Immature natural killer cell (primary cell): ENCODE measurements around the gene THSD4. TPM values are rescaled to one million over a fixed set of nuclear protein-coding genes. Genes with fewer than 3 reads are reported as not detected.

ENCODE experiments used
- DNase-seq, 3 donors: peaks; one replicate each; pipeline ENCODE4 v3.0.0; 2022; ENCODE audit warnings: mixed read lengths in 1 of 3
- H3K27ac Mint-ChIP-seq, 6 donors: one replicate each; pipeline ENCODE4 v1.8.0; 2020; ENCODE audit warnings: mixed read lengths in 6 of 6, mild to moderate bottlenecking in 5 of 6, inconsistent platforms in 4 of 6, moderate library complexity in 3 of 6
- H3K27me3 Mint-ChIP-seq, 3 donors: one replicate each; pipeline ENCODE4 v1.8.0; 2020 to 2021; ENCODE audit warnings: low read depth in 3 of 3, mild to moderate bottlenecking in 3 of 3, mixed read lengths in 3 of 3, moderate library complexity in 3 of 3, inconsistent platforms in 1 of 3
- H3K36me3 Mint-ChIP-seq, 3 donors: one replicate each; pipeline ENCODE4 v1.8.0; 2020; ENCODE audit warnings: mixed read lengths in 3 of 3, inconsistent platforms in 2 of 3, mild to moderate bottlenecking in 2 of 3
- H3K4me1 Mint-ChIP-seq, 2 donors: one replicate each; pipeline ENCODE4 v1.8.0; 2020; ENCODE audit warnings: inconsistent platforms in 2 of 2, mild to moderate bottlenecking in 2 of 2, mixed read lengths in 2 of 2, moderate library complexity in 1 of 2
- H3K4me3 Mint-ChIP-seq, 5 donors: one replicate each; pipeline ENCODE4 v1.8.0; 2020; ENCODE audit warnings: mild to moderate bottlenecking in 5 of 5, mixed read lengths in 5 of 5, inconsistent platforms in 3 of 5, moderate library complexity in 3 of 5
- H3K9me3 Mint-ChIP-seq, 6 donors: one replicate each; pipeline ENCODE4 v1.8.0; 2020; ENCODE audit warnings: mild to moderate bottlenecking in 6 of 6, mixed read lengths in 6 of 6, inconsistent platforms in 4 of 6, moderate library complexity in 3 of 6
- polyA plus RNA-seq, 3 donors: library from polyadenylated mRNA; unstranded; fragments of 300-500 nt; fragmentation: Illumina TruSeq; gene quantifications; one replicate each; pipeline ENCODE4 v1.2.3, GENCODE V29; 2021

THSD4 gene
- polyA plus RNA-seq, 3 donors from 2014 or later: not detected

DNA sequence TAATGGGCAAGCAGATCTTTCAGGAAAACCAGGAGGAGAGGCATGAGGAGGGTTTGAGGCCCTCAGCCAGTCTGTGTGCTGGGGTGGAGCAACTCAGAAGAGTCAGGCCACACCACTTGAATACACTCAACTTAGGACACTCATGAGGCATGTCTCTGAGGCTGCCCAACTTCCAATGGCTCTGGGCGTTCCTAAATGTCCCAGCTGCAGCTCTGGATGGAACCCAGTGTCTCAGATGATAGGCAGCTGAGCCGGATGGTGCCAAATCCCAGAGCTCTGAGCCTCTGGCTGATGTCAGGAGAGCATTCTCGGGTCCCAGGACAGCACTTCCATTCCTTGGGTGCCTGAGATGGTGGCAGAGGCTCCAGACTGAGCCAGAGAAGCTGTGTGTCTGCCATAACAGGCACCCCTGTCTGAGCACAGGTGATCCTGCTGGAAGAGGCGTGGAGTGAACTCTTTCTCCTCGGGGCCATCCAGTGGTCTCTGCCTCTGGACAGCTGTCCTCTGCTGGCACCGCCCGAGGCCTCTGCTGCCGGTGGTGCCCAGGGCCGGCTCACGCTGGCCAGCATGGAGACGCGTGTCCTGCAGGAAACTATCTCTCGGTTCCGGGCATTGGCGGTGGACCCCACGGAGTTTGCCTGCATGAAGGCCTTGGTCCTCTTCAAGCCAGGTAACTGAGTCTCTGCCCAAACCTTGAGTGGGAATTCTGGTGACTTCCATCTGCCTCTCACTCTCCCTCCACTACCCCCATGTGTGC is 697.9 kb downstream of the THSD4 start:
- Mint-ChIP-seq H3K4me1 (no peaks in the 10 kb centered on the region), H3K27me3 (peaks cover 0 to 5% (median 0%) of the 10 kb centered on the region in 3 donors), H3K36me3 (peaks cover 0 to under 1% (median 0%) of the 10 kb centered on the region in 3 donors), H3K4me3 (no peak overlapping the region), H3K9me3 (no peaks in the 10 kb centered on the region), H3K27ac (no peak overlapping the region)
- DNase-seq: no peak

DNA sequence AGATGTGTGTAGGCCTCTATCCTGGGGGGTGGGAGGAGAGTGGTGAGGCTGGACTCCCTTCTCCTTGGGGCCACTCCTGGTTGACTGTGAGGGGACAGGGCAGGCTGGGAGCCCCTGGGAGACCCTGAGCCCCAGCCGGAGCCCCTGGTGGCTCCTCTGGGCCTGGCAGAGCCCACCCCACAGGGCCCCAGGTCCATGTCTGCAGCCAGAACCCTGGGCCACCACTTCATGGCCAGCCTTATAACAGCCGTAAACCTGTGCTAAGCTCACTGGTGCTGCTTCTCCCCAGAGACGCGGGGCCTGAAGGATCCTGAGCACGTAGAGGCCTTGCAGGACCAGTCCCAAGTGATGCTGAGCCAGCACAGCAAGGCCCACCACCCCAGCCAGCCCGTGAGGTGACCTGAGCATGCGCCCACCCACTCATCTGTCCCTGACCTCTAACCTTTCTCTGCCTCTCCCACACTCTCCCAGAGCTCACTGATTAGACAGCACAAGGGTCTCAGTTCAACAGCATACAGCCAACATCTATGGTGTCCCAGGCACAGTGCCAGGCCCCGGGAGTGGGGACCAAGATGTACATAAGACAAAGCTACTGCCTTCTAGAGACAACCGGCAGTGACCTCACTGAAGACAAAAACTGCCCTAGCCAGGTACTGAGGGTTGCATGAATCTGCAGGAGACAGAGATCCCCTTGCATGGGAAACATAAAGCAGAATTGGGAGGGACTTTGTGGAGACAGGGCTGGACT is 698.6 kb downstream of the THSD4 start:
- Mint-ChIP-seq H3K9me3 (no peaks in the 10 kb centered on the region), H3K4me1 (no peaks in the 10 kb centered on the region), H3K27me3 (peaks cover 0 to 5% (median 0%) of the 10 kb centered on the region in 3 donors), H3K27ac (no peak overlapping the region), H3K36me3 (peaks cover 0 to 7% (median 0%) of the 10 kb centered on the region in 3 donors), H3K4me3 (no peak overlapping the region)
- DNase-seq: no peak

DNA sequence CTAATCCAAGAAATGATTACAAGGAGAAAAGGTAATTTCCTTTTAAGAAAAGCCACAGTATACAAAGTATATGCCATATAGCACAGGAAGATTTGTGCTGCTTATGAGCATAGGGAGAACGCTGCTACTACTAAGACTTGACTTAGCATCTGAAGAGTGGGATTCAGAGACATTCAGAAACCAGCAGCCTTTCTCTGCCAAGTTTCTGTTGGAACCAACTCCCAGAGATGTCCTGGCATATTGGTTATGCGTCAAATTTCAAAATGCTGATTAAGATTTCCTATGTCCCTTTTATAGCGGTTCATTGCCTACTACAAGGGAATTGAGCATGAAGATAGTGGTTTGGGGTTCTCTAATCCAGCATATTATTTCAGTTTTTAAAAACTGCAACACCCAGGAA is 700.0 kb downstream of the THSD4 start:
- no peaks in the 10 kb centered on the region for H3K4me1 Mint-ChIP-seq
- H3K27ac Mint-ChIP-seq: no peak overlapping the region
- H3K9me3 Mint-ChIP-seq: peaks cover 0 to 5% (median 3%) of the 10 kb centered on the region in 6 donors
- H3K27me3 Mint-ChIP-seq: peaks cover 0 to 3% (median 0%) of the 10 kb centered on the region in 3 donors
- H3K4me3 Mint-ChIP-seq: no peak overlapping the region
- DNase-seq: no peak
- H3K36me3 Mint-ChIP-seq: peaks cover 0 to 8% (median 2%) of the 10 kb centered on the region in 3 donors

DNA sequence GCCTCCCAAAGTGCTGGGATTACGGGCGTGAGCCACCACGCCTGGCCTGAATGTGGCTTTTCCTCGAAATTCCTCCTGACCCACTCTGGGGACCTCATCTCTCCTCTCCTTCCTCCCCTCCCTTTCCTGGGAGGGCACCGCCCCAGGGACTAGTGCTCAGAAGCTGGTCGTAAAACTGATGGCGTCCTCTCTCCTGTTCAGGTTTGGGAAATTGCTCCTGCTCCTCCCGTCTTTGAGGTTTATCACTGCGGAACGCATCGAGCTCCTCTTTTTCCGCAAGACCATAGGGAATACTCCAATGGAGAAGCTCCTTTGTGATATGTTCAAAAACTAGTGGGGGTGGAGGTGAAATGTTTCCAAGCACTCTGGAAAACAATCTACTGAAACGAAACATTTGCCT is 702.1 kb downstream of the THSD4 start:
- DNase-seq: no peak
- Mint-ChIP-seq H3K4me3 (no peak overlapping the region), H3K27ac (no peak overlapping the region), H3K27me3 (peaks cover 0 to 3% (median 0%) of the 10 kb centered on the region in 3 donors), H3K4me1 (no peaks in the 10 kb centered on the region), H3K9me3 (peaks cover 6 to 22% (median 15%) of the 10 kb centered on the region in 6 donors), H3K36me3 (peaks cover 6 to 21% (median 18%) of the 10 kb centered on the region in 3 donors)

DNA sequence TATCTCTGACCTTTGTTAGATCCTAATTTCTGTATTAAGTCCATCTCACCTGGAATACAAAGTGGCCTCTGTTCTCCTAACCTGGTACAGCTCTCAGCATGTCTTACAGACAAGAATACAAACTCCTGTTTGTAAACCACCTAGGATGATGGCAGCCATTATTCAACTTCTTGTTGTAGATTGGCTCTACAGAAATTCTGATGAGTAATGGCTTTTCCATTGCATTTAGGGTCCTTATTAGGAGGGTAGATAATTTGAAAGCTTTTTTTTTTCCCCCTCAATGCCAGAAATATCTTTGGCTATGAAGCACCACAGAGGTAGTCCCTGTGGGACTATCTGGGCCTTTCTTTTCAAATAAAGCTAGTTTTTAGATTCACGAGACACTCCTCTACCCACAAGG is 704.9 kb downstream of the THSD4 start:
- peaks cover 0 to 3% (median 2%) of the 10 kb centered on the region in 3 donors for H3K27me3 Mint-ChIP-seq
- no peak overlapping the region for H3K27ac Mint-ChIP-seq
- no peak for DNase-seq
- no peak overlapping the region for H3K4me3 Mint-ChIP-seq
- H3K9me3 Mint-ChIP-seq: peaks cover 8 to 33% (median 20%) of the 10 kb centered on the region in 6 donors
- H3K36me3 Mint-ChIP-seq: peaks cover 24 to 48% (median 44%) of the 10 kb centered on the region in 3 donors
- H3K4me1 Mint-ChIP-seq: no peaks in the 10 kb centered on the region

DNA sequence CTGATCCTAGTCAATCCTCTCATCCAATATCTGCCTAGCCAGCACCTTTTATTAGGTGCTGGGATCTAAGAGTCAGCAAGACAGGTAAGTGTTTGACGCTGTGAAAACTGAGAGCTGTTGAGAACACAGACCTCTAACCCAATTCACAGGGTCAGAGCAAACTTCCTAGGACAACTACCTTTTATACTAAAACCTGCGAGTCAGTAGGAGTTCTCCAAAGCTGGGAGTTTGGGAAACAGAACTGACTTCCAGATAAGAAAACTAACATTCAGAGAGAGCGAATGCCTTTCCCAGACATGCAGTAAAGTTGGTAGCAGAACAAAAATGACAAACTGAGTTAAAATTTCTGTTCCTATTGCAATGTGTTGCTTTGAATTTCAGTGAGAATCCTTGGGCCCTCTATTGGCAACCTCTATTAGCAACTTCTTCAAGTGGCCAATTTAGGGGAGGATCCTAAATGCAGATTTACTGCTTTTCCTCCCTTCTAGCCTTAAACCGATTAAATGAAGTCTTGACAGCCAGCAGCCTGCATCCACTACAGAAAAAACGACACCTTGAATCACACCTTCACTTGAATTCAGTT is 706.4 kb downstream of the THSD4 start:
- H3K36me3 Mint-ChIP-seq: peaks cover 31 to 62% (median 48%) of the 10 kb centered on the region in 3 donors
- H3K27me3 Mint-ChIP-seq: peaks cover 0 to 3% (median 2%) of the 10 kb centered on the region in 3 donors
- H3K9me3 Mint-ChIP-seq: peaks cover 8 to 33% (median 20%) of the 10 kb centered on the region in 6 donors
- DNase-seq: no peak
- no peak overlapping the region for H3K27ac Mint-ChIP-seq
- H3K4me3 Mint-ChIP-seq: no peak overlapping the region
- no peaks in the 10 kb centered on the region for H3K4me1 Mint-ChIP-seq

DNA sequence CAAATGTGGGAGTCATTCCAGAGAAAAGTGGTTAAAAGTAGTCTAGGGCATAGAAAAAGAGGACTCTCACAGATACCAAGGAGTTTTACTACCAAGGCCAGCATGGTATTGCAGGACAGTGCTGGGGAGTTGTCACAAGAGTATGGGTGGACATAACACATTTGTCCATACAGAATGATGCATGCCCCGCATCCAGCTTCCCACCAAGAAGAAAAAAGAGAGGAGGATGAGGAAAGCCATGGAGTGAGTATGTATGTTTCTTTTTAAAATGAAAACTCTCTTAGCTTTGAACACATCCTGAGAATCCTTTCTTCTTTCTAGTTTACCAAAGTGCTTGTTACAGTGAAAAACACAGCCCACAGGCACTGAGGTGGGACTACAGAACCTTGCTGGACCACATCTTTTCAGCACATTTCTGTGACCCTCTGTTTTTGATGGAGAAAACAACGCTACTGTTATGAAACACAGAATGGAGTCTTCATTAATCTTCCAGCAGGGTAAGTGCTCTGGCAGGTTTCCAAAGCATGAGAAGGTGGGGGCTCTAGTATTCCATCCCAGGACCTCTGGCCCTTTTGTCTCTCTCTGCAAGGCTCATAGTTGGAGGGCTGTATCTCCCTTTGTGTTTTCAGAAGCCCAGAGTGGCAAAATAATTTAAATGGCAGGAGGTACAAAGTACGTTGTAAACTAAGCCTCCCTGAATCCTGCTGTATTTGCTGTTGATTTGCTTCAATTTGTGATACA is 707.8 kb downstream of the THSD4 start:
- DNase-seq: no peak
- peaks cover 0 to 2% (median 0%) of the 10 kb centered on the region in 3 donors for H3K27me3 Mint-ChIP-seq
- peaks cover 42 to 71% (median 62%) of the 10 kb centered on the region in 3 donors for H3K36me3 Mint-ChIP-seq
- peaks cover 8 to 33% (median 20%) of the 10 kb centered on the region in 6 donors for H3K9me3 Mint-ChIP-seq
- no peak overlapping the region for H3K27ac Mint-ChIP-seq
- no peak overlapping the region for H3K4me3 Mint-ChIP-seq
- no peaks in the 10 kb centered on the region for H3K4me1 Mint-ChIP-seq

DNA sequence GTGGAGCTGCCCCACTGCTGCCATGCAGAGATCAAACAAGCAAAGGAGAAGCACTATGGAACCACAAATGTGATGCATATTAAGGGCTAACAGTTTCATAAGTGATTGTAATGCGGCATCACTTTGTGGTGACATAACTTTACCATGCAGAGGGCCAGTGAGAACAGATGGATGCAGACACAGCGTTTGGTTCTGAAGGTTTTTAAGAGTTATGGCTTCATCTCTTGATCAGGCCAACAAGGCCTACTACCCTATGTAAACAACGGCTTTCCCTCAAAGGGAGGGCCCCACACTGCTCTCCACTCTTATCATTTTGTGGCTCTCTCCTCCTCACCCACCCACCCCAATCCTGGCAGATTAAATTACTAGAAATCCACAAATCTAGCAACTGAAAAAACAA is 708.5 kb downstream of the THSD4 start:
- peaks cover 8 to 33% (median 20%) of the 10 kb centered on the region in 6 donors for H3K9me3 Mint-ChIP-seq

DNA sequence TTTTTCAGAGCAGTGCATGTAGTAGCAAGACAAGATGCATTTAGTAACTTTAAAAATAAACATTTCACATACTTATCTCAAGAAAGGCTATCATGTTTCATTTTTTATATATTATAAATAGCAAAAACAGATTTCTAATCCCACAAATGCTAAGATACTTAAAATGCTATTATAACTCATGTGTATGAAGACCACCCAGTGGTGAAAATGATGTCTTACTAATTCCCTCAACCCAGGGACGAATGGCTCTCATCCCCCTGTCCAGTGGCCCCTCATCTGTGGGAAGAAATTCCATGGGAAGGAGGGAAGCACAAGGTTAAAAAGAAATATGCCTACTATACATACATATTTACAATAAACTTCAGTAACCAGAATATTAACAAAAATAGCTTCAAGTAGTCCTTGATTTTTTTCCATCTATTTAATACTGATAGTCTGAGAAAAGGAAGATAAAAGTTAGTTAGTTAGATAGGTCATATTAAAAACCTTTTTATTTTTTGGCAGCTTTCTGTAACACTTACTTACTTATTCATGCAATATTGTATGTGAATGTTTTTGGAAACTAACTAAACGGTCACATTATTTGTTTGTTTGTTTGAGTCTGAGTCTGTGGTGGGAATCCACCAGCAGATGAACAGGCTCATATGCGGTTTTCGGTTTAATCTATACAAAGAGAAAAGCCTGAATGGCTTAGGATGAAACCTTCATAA is 709.9 kb downstream of the THSD4 start:
- no peaks in the 10 kb centered on the region for H3K4me1 Mint-ChIP-seq
- no peak overlapping the region for H3K4me3 Mint-ChIP-seq
- H3K27me3 Mint-ChIP-seq: peaks cover 0 to 2% (median 0%) of the 10 kb centered on the region in 3 donors
- H3K36me3 Mint-ChIP-seq: peaks cover 60 to 80% (median 78%) of the 10 kb centered on the region in 3 donors
- peaks cover 8 to 29% (median 17%) of the 10 kb centered on the region in 6 donors for H3K9me3 Mint-ChIP-seq
- H3K27ac Mint-ChIP-seq: no peak overlapping the region
- DNase-seq: no peak

More for the DNA sequence above, 708.5 kb downstream of the THSD4 start:
- Mint-ChIP-seq H3K27me3 (peaks cover 0 to 2% (median 0%) of the 10 kb centered on the region in 3 donors), H3K4me1 (no peaks in the 10 kb centered on the region), H3K36me3 (peaks cover 50 to 69% (median 69%) of the 10 kb centered on the region in 3 donors), H3K27ac (no peak overlapping the region), H3K4me3 (no peak overlapping the region)
- DNase-seq: no peak

DNA sequence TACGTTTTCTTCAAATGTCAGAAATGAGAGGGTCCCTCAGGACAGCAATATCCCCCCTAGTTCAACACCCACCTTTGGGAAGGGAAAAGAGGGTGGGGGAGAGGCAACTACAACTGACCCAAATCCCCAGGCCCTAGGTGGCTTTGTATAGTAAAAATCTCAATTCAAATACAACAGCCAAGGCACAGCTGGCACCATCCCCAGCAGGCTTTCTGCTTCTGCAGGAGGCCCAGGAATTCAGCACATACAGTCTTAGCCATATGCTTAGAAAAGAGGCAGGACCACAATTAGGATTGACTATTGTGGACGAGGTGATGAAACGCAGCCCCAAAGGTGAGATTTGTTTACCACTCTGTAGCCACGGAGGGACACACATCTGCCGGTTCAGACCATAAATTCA is 710.9 kb downstream of the THSD4 start:
- no peak overlapping the region for H3K27ac Mint-ChIP-seq
- no peak overlapping the region for H3K4me3 Mint-ChIP-seq
- peaks cover 8 to 22% (median 12%) of the 10 kb centered on the region in 6 donors for H3K9me3 Mint-ChIP-seq
- peaks cover 60 to 73% (median 73%) of the 10 kb centered on the region in 3 donors for H3K36me3 Mint-ChIP-seq
- DNase-seq: no peak
- H3K27me3 Mint-ChIP-seq: peaks cover 0 to 2% (median 0%) of the 10 kb centered on the region in 3 donors
- no peaks in the 10 kb centered on the region for H3K4me1 Mint-ChIP-seq

DNA sequence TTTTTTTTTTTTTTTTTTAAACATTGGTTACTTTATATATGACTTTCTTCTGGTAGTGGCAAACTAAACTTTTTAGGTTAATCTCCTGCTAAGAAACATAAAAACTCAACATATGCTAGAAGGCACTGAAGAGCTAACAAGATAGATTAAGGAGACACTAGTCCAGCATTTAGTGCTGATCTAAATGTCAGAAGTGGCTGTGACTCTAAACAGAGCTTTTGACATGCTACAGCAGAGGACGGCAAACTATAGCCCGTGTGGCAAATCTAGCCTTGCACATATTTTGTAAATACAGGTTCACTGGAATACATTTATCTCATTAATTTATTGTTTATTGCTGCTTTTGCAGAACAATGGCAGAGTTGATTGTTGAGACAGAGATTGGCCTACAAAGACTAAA is 715.7 kb downstream of the THSD4 start:
- peaks cover 33 to 38% (median 37%) of the 10 kb centered on the region in 3 donors for H3K36me3 Mint-ChIP-seq
- no peak overlapping the region for H3K27ac Mint-ChIP-seq
- no peak overlapping the region for H3K4me3 Mint-ChIP-seq
- no peaks in the 10 kb centered on the region for H3K4me1 Mint-ChIP-seq
- H3K27me3 Mint-ChIP-seq: peaks cover 0 to 1% (median 0%) of the 10 kb centered on the region in 3 donors
- no peaks in the 10 kb centered on the region for H3K9me3 Mint-ChIP-seq
- DNase-seq: no peak
